ENCODE measurements around the gene IGFN1. TPM values are rescaled to one million over a fixed set of nuclear protein-coding genes. Genes with fewer than 3 reads are reported as not detected.

IGFN1 gene
- total and polyA plus RNA-seq, 2 of the 8 experiments (the other 6 are each of a cell fraction or from before 2014, with no cell fraction given) = not detected

- Histone ChIP-seq H4K20me1 (replicated peaks in 1 of 2; ENCODE audit: control insufficient read depth in 1 of 2, insufficient read depth in 2 of 2, low read length in 2 of 2) (no peaks in the 10 kb centered on the region), H3K18ac (ENCODE audit: extremely low read depth, low read length) (no peak overlapping the region), H3K4me2 (ENCODE audit: insufficient read depth in 1 of 2, low read depth in 2 of 2, low read length in 2 of 2) (no peak overlapping the region), H3K27me3 (replicated peaks in 1 of 4; ENCODE audit: control insufficient read depth in 3 of 4, extremely low read depth in 1 of 4, insufficient read depth in 3 of 4, low read length in 3 of 4) (peaks cover 0 to 2% (median 0%) of the 10 kb centered on the region in 4 experiments; a peak in 2 of 7 replicates), H3K4me3 (ENCODE audit: extremely low read depth in 1 of 4, insufficient read depth in 2 of 4, low read depth in 3 of 4, low read length in 4 of 4) (no peak overlapping the region), H3K23me2 (ENCODE audit: low read depth, low read length) (no peaks in the 10 kb centered on the region; the same call in 1 of the 2 replicates), H2AFZ (ENCODE audit: low read length) (no peak overlapping the region), H4K5ac (ENCODE audit: insufficient read length, low read depth, low read length) (no peak overlapping the region), H4K8ac (ENCODE audit: extremely low read depth, insufficient read depth, low read length) (no peak overlapping the region), H2BK120ac (replicated peaks; ENCODE audit: low read depth, low read length) (no peak overlapping the region), H3K4me1 (replicated peaks in 1 of 4; ENCODE audit: control insufficient read depth in 3 of 4, insufficient read depth in 4 of 4, low read length in 3 of 4) (no peaks in the 10 kb centered on the region; a peak in 1 of 7 replicates), H4K91ac (replicated peaks; ENCODE audit: insufficient read length, low read length) (no peak overlapping the region), H3K9ac (replicated peaks in 1 of 4; ENCODE audit: extremely low read depth in 1 of 4, low read depth in 3 of 4, low read length in 3 of 4) (no peak overlapping the region), H3K56ac (replicated peaks; ENCODE audit: insufficient read length, low read depth, low read length) (no peak overlapping the region), H2AK5ac (ENCODE audit: low read depth, low read length) (no peak overlapping the region), H2BK15ac (ENCODE audit: low read length) (no peak overlapping the region), H2BK20ac (ENCODE audit: low read length) (no peak overlapping the region), H3K79me2 (ENCODE audit: control insufficient read depth in 1 of 2, insufficient read depth in 2 of 2, low read length in 2 of 2) (no peaks in the 10 kb centered on the region), H3K14ac (ENCODE audit: insufficient read length) (no peak overlapping the region), H3K4ac (replicated peaks; ENCODE audit: insufficient read length, low read depth, low read length) (no peak overlapping the region), H2BK12ac (ENCODE audit: low read depth, low read length) (no peak overlapping the region), H3K9me3 (ENCODE audit: insufficient read depth in 2 of 2, low read depth in 1 of 2, low read length in 1 of 2) (no peaks in the 10 kb centered on the region), H3K27ac (ENCODE audit: low read depth, low read length) (no peak overlapping the region), H3K36me3 (ENCODE audit: control insufficient read depth in 2 of 4, insufficient read depth in 4 of 4, low read length in 3 of 4) (no peaks in the 10 kb centered on the region), H3K23ac (ENCODE audit: insufficient read length) (no peak overlapping the region), H2BK5ac (ENCODE audit: low read depth, low read length) (no peak overlapping the region), H3K79me1 (ENCODE audit: low read depth, low read length) (no peaks in the 10 kb centered on the region)
- POLR2A ChIA-PET (ENCODE audit: partially characterized antibody) = no interaction called here
- DNase-seq (ENCODE audit: low read depth in 1 of 2, low spot score in 2 of 2) (no peak), FAIRE-seq (no peak)
- CTCF ChIA-PET (ENCODE audit: partially characterized antibody) = interaction anchor here (0.7 to 9.7 kb wide), 6 partner anchors 9 to 95 kb away, joined by 3 to 154 read pairs (median 13); no protein-coding TSS in a partner anchor
- WGBS, 2 experiments (ENCODE audit: extremely low coverage in 1 of 2, insufficient coverage in 1 of 2, insufficient read length in 1 of 2, insufficient replicate concordance in 2 of 2, low coverage in 1 of 2, low lambda C conversion rate in 2 of 2, missing lambda C conversion rate in 1 of 2) = 81% methylated on average over 3 of the region's 3 CpGs; no CpG with 5 or more reads in 1 of the 2 experiments
- TF ChIP-seq CTBP2 (IDR thresholded peaks at IDR 0.05; ENCODE audit: borderline replicate concordance, insufficient read depth, insufficient read length, low read length) (no peak), GABPA (IDR thresholded peaks at IDR 0.05; ENCODE audit: borderline replicate concordance, insufficient read depth, low read length) (no peak), SIN3A (conservative IDR thresholded peaks at IDR 0.05 in 1 of 2, IDR thresholded peaks at IDR 0.05 in 1 of 2; ENCODE audit: low read depth in 1 of 2, low read length in 2 of 2) (no peak), KDM1A (IDR thresholded peaks at IDR 0.05; ENCODE audit: borderline replicate concordance, low read length) (no peak), RBBP5 (IDR thresholded peaks at IDR 0.05; ENCODE audit: borderline replicate concordance, low read depth, low read length) (no peak), ZNF274 (IDR thresholded peaks at IDR 0.05; ENCODE audit: borderline replicate concordance, extremely low read depth, low read length) (no peak), EP300 (IDR thresholded peaks at IDR 0.05; ENCODE audit: borderline replicate concordance in 1 of 2, low read depth in 2 of 2, low read length in 2 of 2) (no peak), POLR2A (IDR thresholded peaks at IDR 0.05; ENCODE audit: control extremely low read depth in 1 of 2, low read depth in 2 of 2, low read length in 2 of 2) (no peak), CBX5 (IDR thresholded peaks at IDR 0.05; ENCODE audit: low read depth, low read length) (no peak), JUN (IDR thresholded peaks at IDR 0.05; ENCODE audit: low read depth, low read length) (no peak), E2F6 (IDR thresholded peaks at IDR 0.05) (no peak), CREB1 (IDR thresholded peaks at IDR 0.05) (no peak), BRCA1 (IDR thresholded peaks at IDR 0.05; ENCODE audit: low read depth, low read length) (no peak)
These were observed 75.1 kb downstream of the IGFN1 start for GRCh38 chr1:201265756-201266155.

All from H1 (cell line).